AG10803 (cell line): ENCODE data around the gene ITGA11.

Experiments used
- DNase-seq: peaks from one replicate; pipeline ENCODE4 v3.0.0; 2010; ENCODE audit warnings: low read depth
- H3K4me3 ChIP-seq: 2 replicates; pipeline ENCODE4 v1.5.1; 2011; ENCODE audit warnings: mild to moderate bottlenecking, low read length, control low read depth
- TF ChIP-seq, protein P1 (sequence below): conservative IDR thresholded peaks from 2 replicates; pipeline ENCODE4 v1.5.1; 2011; ENCODE audit warnings: mild to moderate bottlenecking, low read length, control low read depth, inconsistent platforms

The ITGA11 gene

DNA sequence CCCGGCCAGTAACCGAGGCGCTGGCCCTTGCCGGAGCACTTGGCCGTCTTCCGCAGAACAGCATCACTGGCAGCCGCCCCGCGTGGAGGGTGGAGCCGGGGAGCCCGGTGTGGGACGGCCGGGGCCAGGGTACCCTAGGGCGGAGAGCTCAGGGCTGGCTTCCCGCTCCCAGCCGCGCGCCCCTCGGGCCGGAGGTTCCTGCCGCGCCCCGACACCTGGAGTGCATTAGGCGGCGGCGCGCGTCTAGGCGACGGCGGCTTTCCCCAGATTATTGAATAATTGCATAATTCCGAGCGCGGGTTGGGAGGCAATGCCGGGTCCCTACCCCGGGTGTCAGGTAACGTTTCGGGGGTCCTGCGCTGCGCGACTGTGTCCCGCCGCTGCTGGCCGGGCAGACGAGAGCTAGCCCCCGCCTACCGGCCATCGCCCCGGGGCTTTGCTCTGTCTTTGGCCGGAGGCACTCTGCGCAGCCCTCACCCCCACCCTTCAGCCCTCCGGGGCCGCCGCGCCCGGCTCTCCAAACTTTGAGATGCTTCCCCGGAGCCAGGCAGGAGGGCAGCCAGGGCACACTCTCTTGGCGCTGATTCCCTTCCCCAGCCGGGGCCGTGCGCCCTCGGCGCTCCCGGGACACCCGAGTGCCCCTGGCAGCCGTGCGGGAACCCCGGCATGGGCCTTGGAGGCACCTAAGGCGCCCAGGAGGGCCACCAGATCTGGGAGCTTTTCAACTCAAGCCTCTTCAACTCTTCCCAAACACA, 749 bp downstream of the ITGA11 start:
- DNase-seq, result no peak
- H3K4me3 ChIP-seq, result peak overlapping the region; percentile 99
- TF ChIP-seq, protein P1, sequence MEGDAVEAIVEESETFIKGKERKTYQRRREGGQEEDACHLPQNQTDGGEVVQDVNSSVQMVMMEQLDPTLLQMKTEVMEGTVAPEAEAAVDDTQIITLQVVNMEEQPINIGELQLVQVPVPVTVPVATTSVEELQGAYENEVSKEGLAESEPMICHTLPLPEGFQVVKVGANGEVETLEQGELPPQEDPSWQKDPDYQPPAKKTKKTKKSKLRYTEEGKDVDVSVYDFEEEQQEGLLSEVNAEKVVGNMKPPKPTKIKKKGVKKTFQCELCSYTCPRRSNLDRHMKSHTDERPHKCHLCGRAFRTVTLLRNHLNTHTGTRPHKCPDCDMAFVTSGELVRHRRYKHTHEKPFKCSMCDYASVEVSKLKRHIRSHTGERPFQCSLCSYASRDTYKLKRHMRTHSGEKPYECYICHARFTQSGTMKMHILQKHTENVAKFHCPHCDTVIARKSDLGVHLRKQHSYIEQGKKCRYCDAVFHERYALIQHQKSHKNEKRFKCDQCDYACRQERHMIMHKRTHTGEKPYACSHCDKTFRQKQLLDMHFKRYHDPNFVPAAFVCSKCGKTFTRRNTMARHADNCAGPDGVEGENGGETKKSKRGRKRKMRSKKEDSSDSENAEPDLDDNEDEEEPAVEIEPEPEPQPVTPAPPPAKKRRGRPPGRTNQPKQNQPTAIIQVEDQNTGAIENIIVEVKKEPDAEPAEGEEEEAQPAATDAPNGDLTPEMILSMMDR, result no peak

DNA sequence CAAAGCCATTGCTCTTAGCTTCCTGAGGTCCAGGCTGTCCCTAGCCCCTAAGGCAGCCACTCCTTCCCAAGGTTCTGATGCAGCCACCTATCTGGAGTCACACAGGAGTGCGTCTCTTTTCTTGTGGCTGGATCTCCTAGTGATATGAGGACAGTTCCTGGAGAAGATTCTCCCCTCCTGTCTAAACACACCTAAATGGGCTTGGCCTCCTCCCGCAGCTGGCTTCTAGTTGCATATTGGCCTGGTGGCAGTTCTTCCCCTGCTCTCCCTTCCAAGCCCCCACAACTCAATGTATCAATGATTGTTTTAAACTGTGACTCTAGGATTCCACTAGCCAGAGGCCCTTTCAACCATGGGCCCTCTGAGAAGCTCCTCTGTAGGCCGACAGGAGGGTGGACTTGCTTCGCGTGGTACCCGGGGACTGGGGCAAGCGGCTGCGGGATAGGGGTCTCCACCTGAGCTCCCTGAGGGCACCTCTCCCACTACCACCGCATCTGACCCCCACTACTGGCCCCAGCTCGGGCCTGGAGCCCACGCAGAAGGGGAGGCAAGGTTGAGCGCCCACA, 1.4 kb downstream of the ITGA11 start:
- TF ChIP-seq, protein P1, result peak; percentile 9; the same call in 1 of the 2 replicates
- no peak for DNase-seq
- H3K4me3 ChIP-seq, result peak overlapping the region; percentile 99

DNA sequence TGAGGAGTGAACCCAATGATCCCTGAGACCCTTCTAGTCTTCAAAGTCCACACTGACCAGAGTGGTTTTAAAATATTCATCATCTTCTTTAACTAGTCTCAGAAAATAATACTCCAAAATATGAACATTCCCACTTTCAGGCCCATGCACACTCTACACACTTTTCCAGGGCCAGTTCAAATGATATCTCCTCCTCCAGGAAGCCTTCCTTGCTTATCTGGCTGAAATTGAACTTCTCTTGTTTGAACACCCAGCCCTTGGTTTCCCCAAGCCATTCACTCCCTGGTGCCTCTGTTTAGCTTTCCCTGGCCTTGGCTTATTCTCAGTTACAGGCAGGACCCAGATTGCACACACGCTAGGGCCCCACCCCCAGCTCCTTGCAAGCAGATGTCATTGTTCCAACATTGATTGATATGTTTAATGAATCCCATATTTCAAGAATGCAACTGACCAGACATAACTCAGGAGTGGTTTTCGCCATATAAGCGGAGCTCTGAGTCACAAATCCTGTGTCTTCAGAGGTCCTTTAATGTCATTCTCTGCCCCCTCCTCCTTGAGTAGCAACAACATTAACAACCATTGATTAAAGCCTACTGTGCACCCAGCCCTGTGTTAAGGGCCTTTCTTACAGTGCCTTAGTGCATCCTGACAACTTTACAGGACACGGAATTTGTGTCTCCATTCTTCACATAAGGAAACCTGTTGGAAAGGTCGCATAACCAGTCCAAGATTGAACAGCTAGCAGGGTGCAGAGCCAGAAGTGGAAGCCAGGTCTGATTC, 2.1 kb downstream of the ITGA11 start:
- H3K4me3 ChIP-seq, result peak overlapping the region; percentile 99
- TF ChIP-seq, protein P1, result no peak
- DNase-seq, result peak; percentile 86

DNA sequence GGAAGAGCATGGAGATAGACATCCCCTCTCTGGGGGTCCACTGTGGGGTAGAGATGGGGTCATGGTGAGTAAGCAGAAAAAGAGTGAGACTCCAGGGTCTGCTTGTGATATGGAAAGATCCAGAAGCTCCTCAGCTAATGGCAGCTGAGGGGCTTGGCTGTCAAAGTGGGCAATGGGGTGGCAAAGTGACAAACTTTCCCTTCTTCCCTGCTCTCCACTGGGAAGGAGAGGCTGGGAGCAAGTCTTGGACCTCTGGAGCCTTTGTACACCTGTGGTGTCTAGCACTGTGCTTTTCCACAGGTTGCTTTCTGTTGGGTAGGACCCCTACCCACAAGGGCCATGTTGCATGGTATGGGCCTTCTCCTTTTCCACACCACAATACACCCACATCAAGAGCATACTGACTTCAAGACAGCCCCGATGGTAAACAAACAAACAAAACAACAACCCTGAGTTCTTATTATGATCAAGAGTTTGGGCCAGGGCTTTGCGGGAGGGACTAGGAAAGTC, 3.5 kb downstream of the ITGA11 start:
- no peak for DNase-seq
- peak overlapping the region; percentile 99 for H3K4me3 ChIP-seq
- TF ChIP-seq, protein P1, result no peak

DNA sequence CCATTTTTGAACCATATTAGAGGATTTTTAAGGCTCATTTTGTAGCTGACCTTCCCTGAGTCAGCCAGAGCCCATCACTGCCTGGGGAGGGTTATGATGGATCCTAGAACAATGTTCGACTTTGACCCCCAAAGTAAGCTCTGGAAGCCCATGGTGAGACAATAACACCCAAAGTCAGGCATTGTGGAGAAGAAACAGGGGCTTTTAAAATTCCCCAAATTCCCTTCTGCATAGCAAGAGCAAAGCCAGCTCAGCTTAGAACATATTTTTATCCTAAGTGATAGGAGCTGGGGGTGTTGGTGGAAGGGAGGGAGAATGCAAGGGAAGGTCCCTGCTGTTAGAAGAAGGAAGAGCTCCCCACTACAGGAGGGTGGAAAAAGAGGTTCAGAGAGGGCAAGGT, 4.0 kb downstream of the ITGA11 start:
- TF ChIP-seq, protein P1, result no peak
- DNase-seq, result no peak
- H3K4me3 ChIP-seq, result peak overlapping the region; percentile 99

DNA sequence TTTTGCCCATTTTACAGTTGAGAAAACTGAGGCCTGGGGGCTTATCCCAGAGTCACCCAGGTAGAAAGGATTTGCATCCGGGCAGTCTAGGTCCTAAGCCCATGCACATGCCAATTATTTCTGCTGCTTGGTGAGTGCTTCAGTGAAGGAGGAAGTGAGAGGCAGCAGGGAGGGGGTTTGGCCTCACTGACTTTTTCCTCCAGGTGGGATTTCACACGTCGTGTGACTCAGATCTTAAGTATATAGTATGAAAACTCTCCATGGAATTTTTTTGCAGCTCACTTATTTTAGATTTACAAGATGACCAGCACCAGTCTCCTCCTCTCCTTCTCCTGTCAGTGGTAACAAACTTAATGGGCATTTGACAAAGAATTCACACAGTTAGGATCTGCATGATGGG, 4.6 kb downstream of the ITGA11 start:
- peak overlapping the region; percentile 99 for H3K4me3 ChIP-seq
- peak; percentile 57 for DNase-seq
- TF ChIP-seq, protein P1, result no peak
